Activated B cell treated with CpG ODN at 0.5 μM for 24 hours (primary cell): ENCODE results near the gene CPPED1. TPM values are rescaled to one million over a fixed set of nuclear protein-coding genes. Genes with fewer than 3 reads are reported as not detected.

Source experiments
- ATAC-seq: fragments of 200-7000 bp; cut with Tn5 transposase; one replicate; pipeline ENCODE4 v1.10.0; 2021; ENCODE audit warnings: low read depth, mild to moderate bottlenecking, moderate library complexity
- CTCF ChIA-PET: fragments of 350-600 bp; sonication (Branson Sonifier 250); formaldehyde crosslinking; loops from one replicate; lab custom pipeline; 2021; ENCODE audit warnings: antibody characterized with exemption; lab: Charles Lee
- POLR2A ChIA-PET: fragments of 350-600 bp; sonication (Branson Sonifier 250); formaldehyde crosslinking; loops from one replicate; lab custom pipeline; 2021; ENCODE audit warnings: antibody characterized with exemption; lab: Charles Lee
- DNase-seq: peaks from one replicate; pipeline ENCODE4 v3.0.0; 2022
- H3K27ac Mint-ChIP-seq: one replicate; pipeline ENCODE4 v1.8.0; 2020; ENCODE audit warnings: mixed read lengths
- H3K27me3 Mint-ChIP-seq: one replicate; pipeline ENCODE4 v1.8.0; 2021; ENCODE audit warnings: mixed read lengths
- H3K36me3 Mint-ChIP-seq: one replicate; pipeline ENCODE4 v1.8.0; 2021; ENCODE audit warnings: low read depth, mixed read lengths
- H3K4me1 Mint-ChIP-seq: one replicate; pipeline ENCODE4 v1.8.0; 2021; ENCODE audit warnings: mixed read lengths
- H3K4me3 Mint-ChIP-seq: one replicate; pipeline ENCODE4 v1.8.0; 2020; ENCODE audit warnings: mild to moderate bottlenecking, mixed read lengths
- H3K9me3 Mint-ChIP-seq: one replicate; pipeline ENCODE4 v1.8.0; 2020; ENCODE audit warnings: mixed read lengths
- CTCF ChIP-seq: fragments of 200-600 bp; IDR thresholded peaks from one replicate; pipeline ENCODE4 v1.8.0; 2022; ENCODE audit warnings: antibody characterized with exemption, mild to moderate bottlenecking
- intact Hi-C: fragments of 100-400 bp; cut with micrococcal nuclease; formaldehyde crosslinking; loops from one replicate; pipeline ENCODE4 v1.15.1; 2024
- total RNA-seq: library from RNA; stranded (reverse); gene quantifications from 2 replicates; pipeline ENCODE4 v1.2.3, GENCODE V29; 2022

Gene CPPED1
- total RNA-seq, 1 donor from 2014 or later = 14.1 TPM

GRCh38 chr16:12651765-12652512 is 151.7 kb downstream of the CPPED1 start:
- H3K27me3 Mint-ChIP-seq = peaks cover 12% of the 10 kb centered on the region

GRCh38 chr16:12649356-12649755 is 154.3 kb downstream of the CPPED1 start:
- no peaks in the 10 kb centered on the region for H3K9me3 Mint-ChIP-seq
- ATAC-seq (no peak), DNase-seq (no peak)
- ChIA-PET POLR2A (interaction anchor here (0.7 kb wide), 2 partner anchors 138 to 155 kb away, joined by 5 to 7 read pairs; no protein-coding TSS in a partner anchor), CTCF (no interaction called here)
- H3K4me3 Mint-ChIP-seq = no peak overlapping the region
- no peak for TF ChIP-seq CTCF
- no peaks in the 10 kb centered on the region for H3K36me3 Mint-ChIP-seq
- peaks cover 9% of the 10 kb centered on the region for H3K27me3 Mint-ChIP-seq
- H3K4me1 Mint-ChIP-seq = peaks cover 2% of the 10 kb centered on the region
- H3K27ac Mint-ChIP-seq = no peak overlapping the region
- intact Hi-C loops = no loop called here

More at GRCh38 chr16:12651765-12652512, 151.7 kb downstream of the CPPED1 start:
- CTCF ChIA-PET = no interaction called here
- no peak for TF ChIP-seq CTCF
- Mint-ChIP-seq H3K4me1 (peaks cover under 1% of the 10 kb centered on the region), H3K4me3 (no peak overlapping the region), H3K9me3 (no peaks in the 10 kb centered on the region), H3K36me3 (no peaks in the 10 kb centered on the region), H3K27ac (no peak overlapping the region)
- no peak for DNase-seq
- no peak for ATAC-seq
- intact Hi-C loops = no loop called here
- POLR2A ChIA-PET = no interaction called here

GRCh38 chr16:12646490-12647274 is 157.0 kb downstream of the CPPED1 start:
- Mint-ChIP-seq H3K4me3 (no peak overlapping the region), H3K27me3 (peaks cover 16% of the 10 kb centered on the region), H3K9me3 (peaks cover 4% of the 10 kb centered on the region), H3K4me1 (peaks cover 2% of the 10 kb centered on the region), H3K36me3 (no peaks in the 10 kb centered on the region), H3K27ac (no peak overlapping the region)
- ChIA-PET CTCF (no interaction called here), POLR2A (no interaction called here)
- DNase-seq (no peak), ATAC-seq (no peak)
- TF ChIP-seq CTCF = no peak
- intact Hi-C loops = no loop called here

GRCh38 chr16:12646098-12646489 is 157.6 kb downstream of the CPPED1 start:
- no peaks in the 10 kb centered on the region for H3K36me3 Mint-ChIP-seq
- H3K4me1 Mint-ChIP-seq = peaks cover 2% of the 10 kb centered on the region
- POLR2A ChIA-PET = no interaction called here
- CTCF ChIA-PET = no interaction called here
- no peak overlapping the region for H3K4me3 Mint-ChIP-seq
- no peak for TF ChIP-seq CTCF
- DNase-seq = no peak
- H3K27ac Mint-ChIP-seq = no peak overlapping the region
- peaks cover 16% of the 10 kb centered on the region for H3K27me3 Mint-ChIP-seq
- ATAC-seq = no peak
- intact Hi-C loops = no loop called here
- peaks cover 4% of the 10 kb centered on the region for H3K9me3 Mint-ChIP-seq

GRCh38 chr16:12643034-12643455 is 160.6 kb downstream of the CPPED1 start:
- no peaks in the 10 kb centered on the region for H3K36me3 Mint-ChIP-seq
- ChIA-PET CTCF (no interaction called here), POLR2A (no interaction called here)
- peaks cover 4% of the 10 kb centered on the region for H3K9me3 Mint-ChIP-seq
- no peak overlapping the region for H3K4me3 Mint-ChIP-seq
- H3K4me1 Mint-ChIP-seq = peaks cover 2% of the 10 kb centered on the region
- no peak for DNase-seq
- peaks cover 12% of the 10 kb centered on the region for H3K27me3 Mint-ChIP-seq
- intact Hi-C loops = no loop called here
- no peak for TF ChIP-seq CTCF
- no peak for ATAC-seq
- no peak overlapping the region for H3K27ac Mint-ChIP-seq
